ENCODE measurements around the gene JDP2.

Gene JDP2

GRCh38 chr14:75435473-75435872 is 7.7 kb downstream of the JDP2 start:
- no peak for DNase-seq (ENCODE audit: low read depth in 2 of 3, low spot score in 2 of 3)

DNA sequence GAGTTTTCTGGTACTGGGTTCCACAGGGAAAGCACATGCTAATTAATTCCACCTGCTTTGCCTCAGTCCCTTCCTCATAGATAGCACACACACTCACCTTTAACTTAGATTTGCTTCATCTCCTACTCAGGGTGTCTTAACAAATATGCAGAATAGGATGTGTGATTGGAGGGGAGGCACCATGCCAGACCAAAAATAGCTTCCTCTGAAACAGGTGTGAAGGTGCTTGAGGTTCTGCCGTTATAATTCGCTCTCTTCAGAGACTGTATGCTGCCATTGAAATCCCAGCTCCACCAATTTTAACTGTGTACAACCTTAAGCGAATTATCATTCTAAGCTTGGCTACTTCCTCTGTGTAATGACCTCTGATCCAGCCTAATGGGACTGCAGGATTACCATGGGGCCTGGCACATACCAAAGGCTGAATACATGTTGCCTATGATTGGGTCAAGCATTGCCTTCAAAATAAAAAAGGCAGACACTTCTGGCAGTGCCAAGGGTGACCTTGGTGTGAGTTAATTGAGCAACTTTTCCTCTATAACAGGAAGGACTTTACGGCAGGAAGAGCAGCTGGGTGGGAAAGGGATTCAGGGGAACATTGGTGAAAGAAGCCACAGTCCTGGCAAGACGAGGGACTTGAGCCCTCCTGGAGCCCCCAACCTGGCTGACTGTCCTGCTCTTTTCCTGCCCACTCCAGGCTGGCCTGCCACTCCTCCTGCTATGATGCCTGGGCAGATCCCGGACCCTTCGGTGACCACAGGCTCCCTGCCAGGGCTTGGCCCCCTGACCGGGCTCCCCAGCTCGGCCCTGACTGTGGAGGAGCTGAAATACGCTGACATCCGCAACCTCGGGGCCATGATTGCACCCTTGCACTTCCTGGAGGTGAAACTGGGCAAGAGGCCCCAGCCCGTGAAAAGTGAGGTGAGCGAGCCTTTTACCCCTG is 9.7 kb downstream of the JDP2 start:
- DNase-seq (ENCODE audit: low read depth in 2 of 3, low spot score in 2 of 3): no peak

GRCh38 chr14:75438486-75439080 is 10.8 kb downstream of the JDP2 start:
- DNase-seq (ENCODE audit: low read depth in 2 of 3, low spot score in 2 of 3): no peak

DNA sequence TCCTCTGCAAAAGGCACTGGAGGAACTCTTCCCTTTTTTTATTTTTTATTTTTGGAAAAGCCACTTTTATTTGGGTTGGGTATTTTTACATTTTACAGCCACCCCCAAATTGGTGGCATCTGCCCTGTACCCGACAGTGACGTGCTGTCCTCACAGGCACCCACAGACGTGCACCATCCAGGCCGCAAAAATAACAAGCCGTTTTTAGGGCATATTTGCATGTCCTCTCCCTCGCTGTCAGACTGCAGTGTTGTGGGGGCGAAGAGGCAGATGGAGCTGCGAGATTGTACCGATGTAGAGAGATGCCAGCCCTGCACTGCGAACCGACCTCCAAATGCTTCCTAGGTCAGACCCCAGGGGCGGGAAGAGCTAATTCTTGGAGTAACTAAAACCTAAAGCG is 12.2 kb downstream of the JDP2 start:
- no peak for DNase-seq (ENCODE audit: low read depth in 2 of 3, low spot score in 2 of 3)

DNA sequence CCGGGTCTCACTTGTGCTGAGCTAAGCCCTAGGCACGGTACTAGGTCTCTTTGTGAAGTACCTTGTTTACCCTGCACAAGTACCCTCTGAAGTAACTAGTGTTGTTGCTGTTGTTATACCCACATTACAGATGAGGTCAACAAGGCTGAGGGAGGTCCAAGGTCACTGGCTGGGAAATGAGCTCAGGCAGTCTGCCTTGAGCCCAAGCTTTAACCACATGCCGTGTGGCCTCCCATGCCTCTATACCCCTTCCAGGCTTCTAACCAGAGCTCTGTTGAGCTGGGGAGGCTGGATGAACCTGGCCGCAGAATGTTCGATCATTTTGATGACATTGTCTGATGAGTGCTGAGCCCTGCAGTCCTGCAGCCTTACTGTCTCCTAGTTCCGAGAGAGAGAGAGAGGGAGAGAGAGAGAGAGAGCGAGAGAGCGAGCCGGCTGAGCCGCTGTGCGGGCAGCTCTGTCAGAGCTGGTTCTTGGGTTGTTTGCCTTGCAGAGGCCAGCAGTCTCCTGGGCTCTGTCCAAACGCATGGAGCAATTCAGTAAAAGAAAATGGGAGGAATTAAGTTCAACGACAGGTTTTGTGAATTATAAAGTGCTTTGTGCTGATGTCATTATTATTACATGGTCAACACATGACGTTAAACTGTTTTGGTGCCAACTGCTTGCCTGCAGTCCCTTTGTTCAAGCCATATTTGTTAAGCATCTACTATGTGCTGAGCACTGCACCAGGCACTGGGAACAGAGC is 13.1 kb downstream of the JDP2 start:
- no peak for DNase-seq (ENCODE audit: low read depth in 2 of 3, low spot score in 2 of 3)

DNA sequence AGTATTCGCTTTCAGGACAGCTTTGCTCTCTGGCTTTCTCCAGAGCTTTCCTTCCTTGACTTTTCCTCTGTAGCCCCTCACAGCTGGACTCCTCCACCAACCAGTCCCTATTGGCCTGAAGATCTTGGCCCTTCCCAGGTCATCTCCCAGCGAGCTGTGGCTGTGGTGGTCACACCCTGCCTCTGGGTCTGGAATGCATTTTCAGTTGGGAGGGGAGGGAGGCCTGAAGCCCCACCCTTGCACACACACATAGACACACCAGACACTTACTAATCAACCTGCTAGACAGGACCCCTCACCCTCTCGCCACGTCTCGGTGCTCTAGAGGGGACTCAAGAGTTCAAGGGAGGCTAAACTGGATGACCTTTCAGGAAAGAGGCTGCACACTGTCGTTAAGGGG is 13.9 kb downstream of the JDP2 start:
- DNase-seq (ENCODE audit: low read depth in 2 of 3, low spot score in 2 of 3): no peak

DNA sequence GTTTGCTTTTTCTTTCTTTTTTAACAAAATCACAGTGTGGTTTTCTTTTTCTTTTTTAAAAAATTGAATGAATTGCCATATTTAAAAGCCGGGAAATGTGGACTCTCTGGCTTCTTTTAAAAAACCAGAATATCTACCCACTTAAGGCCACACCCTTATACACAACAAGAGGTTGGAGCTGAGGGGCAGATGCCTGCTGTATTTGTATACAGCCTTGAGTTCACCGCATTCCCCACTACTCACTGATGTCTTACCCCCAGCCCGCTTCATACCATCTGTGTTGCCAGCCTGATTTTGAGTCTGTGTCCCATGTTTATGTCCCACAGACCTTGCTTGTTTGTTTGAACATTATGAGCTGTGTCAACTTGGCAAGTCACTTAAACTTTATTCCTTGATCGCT is 14.3 kb downstream of the JDP2 start:
- no peak for DNase-seq (ENCODE audit: low read depth in 2 of 3, low spot score in 2 of 3)

DNA sequence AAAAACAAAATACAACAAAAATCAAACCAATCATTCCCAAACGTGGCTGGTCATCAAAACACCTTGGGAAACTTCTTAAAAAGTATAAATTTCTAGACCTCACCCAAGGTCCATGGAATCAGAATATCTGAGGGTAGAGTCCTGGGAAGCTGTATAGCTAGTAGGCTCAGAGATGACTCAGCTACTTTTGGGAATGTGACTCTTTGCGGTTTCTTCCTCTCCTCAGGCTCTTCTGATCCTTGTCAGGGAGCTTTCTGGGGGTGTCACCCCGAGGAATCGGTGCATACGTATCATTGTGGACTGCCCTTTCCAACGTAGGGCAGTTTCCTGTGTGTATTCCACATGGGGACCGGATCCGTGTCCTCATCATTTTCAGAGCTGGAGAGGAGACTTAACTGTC is 14.8 kb downstream of the JDP2 start:
- DNase-seq (ENCODE audit: low read depth in 2 of 3, low spot score in 2 of 3): no peak

GRCh38 chr14:75443203-75443969 is 15.6 kb downstream of the JDP2 start:
- no peak for DNase-seq (ENCODE audit: low read depth in 2 of 3, low spot score in 2 of 3)

GRCh38 chr14:75445236-75445635 is 17.4 kb downstream of the JDP2 start:
- DNase-seq (ENCODE audit: low read depth in 2 of 3, low spot score in 2 of 3): no peak

DNA sequence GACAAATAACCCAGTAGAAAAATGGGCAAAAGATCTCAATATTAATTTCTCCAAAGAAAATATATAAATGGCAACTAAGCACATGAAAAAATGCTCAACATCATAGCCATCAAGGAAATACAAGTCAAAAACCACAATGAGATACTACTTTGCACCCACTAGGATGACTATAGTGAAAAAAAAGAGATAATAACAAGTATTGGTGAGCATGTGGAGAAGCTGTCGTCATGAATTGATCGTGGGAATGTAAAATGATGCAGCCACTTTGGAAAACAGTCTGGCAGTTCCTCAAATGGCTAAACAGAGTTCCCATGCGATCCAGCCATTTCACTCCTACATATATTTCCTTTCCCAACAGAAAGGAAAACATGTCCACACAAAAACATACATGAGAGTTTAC is 18.1 kb downstream of the JDP2 start:
- DNase-seq (ENCODE audit: low read depth in 2 of 3, low spot score in 2 of 3): no peak

DNA sequence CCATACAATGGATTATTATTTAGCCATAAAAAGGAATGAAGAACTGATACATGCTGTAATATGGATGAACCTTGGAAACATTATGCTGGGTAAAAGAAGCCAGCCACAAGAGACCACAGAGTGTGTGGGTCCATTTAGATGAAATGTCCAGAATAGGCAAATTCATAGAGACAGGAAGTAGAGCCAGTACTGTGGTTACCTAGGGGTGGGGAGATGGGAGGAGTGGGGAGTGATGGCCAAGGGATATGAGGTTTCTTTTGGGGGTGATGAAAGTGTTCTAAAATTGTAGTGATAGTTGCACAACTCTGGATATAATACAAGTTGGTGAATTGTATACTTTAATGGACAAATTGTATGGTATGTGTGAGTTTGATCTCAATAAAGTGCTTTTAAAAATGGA is 18.6 kb downstream of the JDP2 start:
- DNase-seq (ENCODE audit: low read depth in 2 of 3, low spot score in 2 of 3): no peak

DNA sequence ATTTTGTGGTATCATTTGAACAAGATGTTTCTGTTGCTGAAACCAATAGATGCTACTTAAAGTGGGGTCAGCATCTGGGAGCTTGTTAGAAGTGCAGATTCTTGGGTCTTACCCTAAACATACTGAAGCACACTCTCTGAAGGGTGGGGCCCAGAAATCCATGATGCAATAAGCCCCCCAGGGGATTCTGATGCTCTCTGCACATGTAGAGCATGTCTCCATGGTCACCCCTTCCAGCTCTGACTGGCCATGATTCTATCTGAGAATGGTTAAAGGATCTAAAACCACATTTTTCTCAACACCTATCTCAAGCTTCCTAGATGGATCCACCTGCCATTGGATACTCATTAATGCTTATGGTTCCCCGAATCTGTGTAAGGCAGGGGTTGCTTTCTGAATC is 20.4 kb downstream of the JDP2 start:
- no peak for DNase-seq (ENCODE audit: low read depth in 2 of 3, low spot score in 2 of 3)

DNA sequence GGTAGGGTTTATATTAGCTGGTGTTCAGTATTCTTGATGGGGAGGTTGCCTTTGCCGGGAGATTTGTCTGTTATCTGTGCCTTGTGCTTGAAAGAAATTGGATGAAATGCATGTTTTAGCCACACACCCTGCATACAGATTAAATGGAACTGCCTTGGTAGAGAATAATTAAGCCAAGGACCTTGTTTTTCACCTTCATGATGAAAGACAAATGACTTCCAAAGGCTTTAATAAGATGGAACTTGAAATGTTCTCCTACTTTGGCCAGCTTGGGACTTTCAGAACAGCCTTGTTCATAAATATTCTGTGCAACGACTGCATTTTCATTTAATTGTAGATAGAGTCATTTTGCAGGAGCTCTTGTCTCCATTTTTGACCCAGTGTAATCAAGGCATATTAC is 21.2 kb downstream of the JDP2 start:
- no peak for DNase-seq (ENCODE audit: low read depth in 2 of 3, low spot score in 2 of 3)

GRCh38 chr14:75449696-75450095 is 21.9 kb downstream of the JDP2 start:
- DNase-seq (ENCODE audit: low read depth in 2 of 3, low spot score in 2 of 3): no peak

GRCh38 chr14:75450381-75451276 is 22.8 kb downstream of the JDP2 start:
- DNase-seq (ENCODE audit: low read depth in 2 of 3, low spot score in 2 of 3): no peak

DNA sequence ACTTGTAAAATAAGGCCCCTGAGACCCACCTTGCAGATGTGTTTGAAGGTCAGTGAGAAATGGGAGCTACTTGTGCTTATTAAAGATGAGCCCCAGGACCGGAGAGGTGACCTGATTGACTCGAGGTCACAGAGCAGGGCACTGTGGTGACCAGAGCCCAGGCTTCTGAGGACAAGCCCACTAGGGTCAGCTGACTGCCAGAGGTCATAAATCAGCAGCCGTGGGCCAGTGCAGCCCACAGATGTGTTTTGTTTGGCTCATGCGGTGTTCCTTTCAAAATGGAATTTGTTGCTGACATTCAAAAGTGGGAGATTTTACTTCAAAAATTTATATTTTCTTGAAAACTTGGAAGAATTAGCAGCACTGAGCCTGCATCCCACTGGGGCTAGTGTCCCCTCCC is 24.5 kb downstream of the JDP2 start:
- no peak for DNase-seq (ENCODE audit: low read depth in 2 of 3, low spot score in 2 of 3)

GRCh38 chr14:75452900-75453816 is 25.3 kb downstream of the JDP2 start:
- DNase-seq (ENCODE audit: low read depth in 2 of 3, low spot score in 2 of 3): no peak

DNA sequence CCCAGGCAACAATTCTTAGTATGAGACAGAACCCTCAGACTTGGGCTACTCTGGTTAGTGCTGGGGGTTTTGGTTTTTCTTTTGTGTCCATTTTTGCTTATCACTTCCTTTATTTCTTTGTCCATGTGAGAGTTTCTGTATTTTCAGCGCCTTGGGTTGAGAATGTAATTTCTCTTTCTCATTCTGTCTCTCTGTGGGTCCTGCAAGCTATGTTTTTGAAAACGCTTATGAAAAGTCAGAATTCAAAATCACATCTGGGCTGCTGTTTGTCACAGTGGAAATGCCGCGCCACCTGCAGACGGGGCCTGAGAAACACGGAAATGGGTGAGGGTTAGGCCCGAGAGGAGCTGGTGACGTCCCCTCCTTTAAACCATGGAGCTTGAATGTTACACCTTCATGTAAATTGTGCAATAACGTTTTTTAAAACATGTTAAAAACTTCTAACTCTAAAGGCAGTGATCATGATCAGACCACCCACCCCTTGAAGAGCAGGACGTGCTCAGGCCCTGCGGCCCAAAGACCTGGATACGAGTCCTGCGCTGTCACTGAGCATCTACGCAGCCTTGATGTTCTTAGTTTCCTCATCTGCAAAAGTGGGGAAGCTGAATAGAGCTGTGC is 26.1 kb downstream of the JDP2 start:
- DNase-seq (ENCODE audit: low read depth in 2 of 3, low spot score in 2 of 3): no peak

Data from activated CD8-positive, alpha-beta memory T cell treated with anti-CD3 and anti-CD28 coated beads for 48 hours (primary cell).